T-cell (primary cell): ENCODE data around the gene PAQR8. TPM values are rescaled to one million over a fixed set of nuclear protein-coding genes. Genes with fewer than 3 reads are reported as not detected.

Experiments
- ATAC-seq, 4 experiments: fragments of 200-7000 bp in 3 of 4; fragments of 150-1000 bp in 1 of 4; cut with Tn5 transposase; replicated peaks in 1 of 4; 1 replicate in 3 of 4; 2 replicates in 1 of 4; pipeline ENCODE4 v1.10.0; 2021; ENCODE audit warnings: moderate library complexity in 3 of 4, mild to moderate bottlenecking in 2 of 4, moderate number of reproducible peaks in 1 of 4
- CTCF ChIA-PET, 2 donors: fragments of 300-600 bp; sonication (Branson Sonifier 250); formaldehyde crosslinking; loops; one replicate each; lab custom pipeline; 2022; ENCODE audit warnings: antibody characterized with exemption in 2 of 2; lab: Charles Lee
- POLR2A ChIA-PET, 2 donors: fragments of 300-600 bp; sonication (Branson Sonifier 250); formaldehyde crosslinking; loops; one replicate each; lab custom pipeline; 2022; ENCODE audit warnings: antibody characterized with exemption in 2 of 2; lab: Charles Lee
- DNase-seq, 35 experiments: peaks; one replicate each; pipeline versions ENCODE4 v3.0.0 to v3.0.0-alpha.2; 2013 to 2023
- H3K27ac ChIP-seq: one replicate; pipeline ENCODE4 v1.5.1; 2013; ENCODE audit warnings: low read length
- H3K27me3 ChIP-seq, 2 experiments: replicated peaks in 1 of 2; 1 replicate in 1 of 2; 2 replicates in 1 of 2; pipeline versions ENCODE4 v1.6.1 to v1.7.0; 2013; ENCODE audit warnings: low read length in 1 of 2, mixed read lengths in 1 of 2; ENCODE audit not compliant: control insufficient read depth in 2 of 2, insufficient read depth in 2 of 2; ENCODE audit errors: extremely low read depth in 1 of 2
- H3K36me3 ChIP-seq, 2 donors: 1 replicate in 1 of 2; 2 replicates in 1 of 2; pipeline versions ENCODE4 v1.6.1 to v1.7.0; 2013; ENCODE audit warnings: low read length in 1 of 2; ENCODE audit not compliant: control insufficient read depth in 2 of 2, insufficient read depth in 1 of 2; ENCODE audit errors: extremely low read depth in 1 of 2
- H3K4me1 ChIP-seq, 2 experiments: 1 replicate in 1 of 2; 2 replicates in 1 of 2; pipeline versions ENCODE4 v1.6.1 to v1.7.0; 2013; ENCODE audit warnings: low read length in 2 of 2, mixed read lengths in 1 of 2; ENCODE audit not compliant: insufficient read depth in 2 of 2, control insufficient read depth in 1 of 2; ENCODE audit errors: extremely low read depth in 1 of 2
- H3K4me3 ChIP-seq, 2 donors: 1 replicate in 1 of 2; 2 replicates in 1 of 2; pipeline versions ENCODE4 v1.5.1 to v1.7.0; 2013; ENCODE audit warnings: mild to moderate bottlenecking in 2 of 2, low read length in 1 of 2, moderate library complexity in 1 of 2; ENCODE audit not compliant: control insufficient read depth in 1 of 2; ENCODE audit errors: extremely low read depth in 1 of 2
- H3K9me3 ChIP-seq: 2 replicates; pipeline ENCODE4 v1.7.0; 2013
- H3K27ac Mint-ChIP-seq, 2 donors: one replicate each; pipeline ENCODE4 v1.8.0; 2020 to 2021; ENCODE audit warnings: mild to moderate bottlenecking in 2 of 2, mixed read lengths in 2 of 2
- H3K27me3 Mint-ChIP-seq, 2 donors: one replicate each; pipeline ENCODE4 v1.8.0; 2021 to 2022; ENCODE audit warnings: mixed read lengths in 2 of 2
- H3K36me3 Mint-ChIP-seq: one replicate; pipeline ENCODE4 v1.8.0; 2021; ENCODE audit warnings: mixed read lengths
- H3K4me1 Mint-ChIP-seq, 3 donors: one replicate each; pipeline ENCODE4 v1.8.0; 2020 to 2022; ENCODE audit warnings: mixed read lengths in 3 of 3, mild to moderate bottlenecking in 1 of 3
- H3K4me3 Mint-ChIP-seq, 3 donors: one replicate each; pipeline ENCODE4 v1.8.0; 2020 to 2022; ENCODE audit warnings: mild to moderate bottlenecking in 3 of 3, mixed read lengths in 3 of 3, moderate library complexity in 3 of 3
- H3K9me3 Mint-ChIP-seq, 3 donors: one replicate each; pipeline ENCODE4 v1.8.0; 2020 to 2022; ENCODE audit warnings: mixed read lengths in 3 of 3
- WGBS: methylation state at CpG from one replicate; pipeline ENCODE4 v1.1.5; 2013; ENCODE audit warnings: missing lambda C conversion rate; ENCODE audit not compliant: insufficient coverage; 5-methylcytosine and 5-hydroxymethylcytosine counted together
- total RNA-seq, 35 experiments: library from RNA in 6 of 35; stranded (reverse) in 6 of 35; fragments of 120-200 nt in 1 of 35; gene quantifications; one replicate each; pipeline versions ENCODE4 v1.2.1 to v1.2.4 and lab custom pipeline; 2013 to 2026

Gene PAQR8
- total RNA-seq (10 to 100 TPM; 12.0 to 35.2 (median 30.2) TPM), total RNA-seq (lab: John Stamatoyannopoulos, UW) (6.1 to 95.4 (median 18.3) reads per million in 29 experiments)
- total RNA-seq (2013) = 25.3 TPM

GRCh38 chr6:52361945-52362442, at the start of gene PAQR8:
PAQR8 (plus strand) TSS chr6:52362151; CDS start chr6:52403214, 41,063 bp downstream.
- Histone ChIP-seq H3K4me3 (peak within 1 kb of the TSS; percentile 93 to 98), H3K36me3 (peaks cover 0 to 8% of the 10 kb centered on the region in 2 donors), H3K9me3 (no peaks in the 10 kb centered on the region), H3K27ac (peak within 1 kb of the TSS; percentile 94), H3K4me1 (peaks cover 15 to 21% of the 10 kb centered on the region in 2 experiments), H3K27me3 (no peaks in the 10 kb centered on the region)
- peaks cover 42 to 49% (median 46%) of the 10 kb centered on the region in 3 donors for H3K4me1 Mint-ChIP-seq
- ChIA-PET CTCF (interaction anchor here (0.5 to 2.2 kb wide), 21 partner anchors 11 to 1366 kb away, joined by 3 to 28 read pairs (median 4); partner anchors contain the start of gene MCM3 (in 1 of the 2)), POLR2A (interaction anchor here (0.6 to 1.9 kb wide), 7 partner anchors 27 to 77 kb away, joined by 4 to 11 read pairs (median 6); partner anchors contain the start of gene MCM3 (in 1 of the 2))
- peaks cover 10% of the 10 kb centered on the region for H3K36me3 Mint-ChIP-seq
- DNase-seq = peak; percentile 60 to 91 (median 78)
- no peaks in the 10 kb centered on the region for H3K27me3 Mint-ChIP-seq
- under 1% methylated on average over 65 of the region's 69 CpGs for WGBS
- H3K4me3 Mint-ChIP-seq = peak within 1 kb of the TSS; percentile 94 to 97 (median 95)
- no peaks in the 10 kb centered on the region for H3K9me3 Mint-ChIP-seq
- peak; percentile 91 to 96 (median 93) for ATAC-seq
- H3K27ac Mint-ChIP-seq = peak within 1 kb of the TSS; percentile 94

- peaks cover 41 to 61% (median 58%) of the 10 kb centered on the region in 3 donors for H3K4me1 Mint-ChIP-seq
- H3K27me3 Mint-ChIP-seq = no peaks in the 10 kb centered on the region
- no peaks in the 10 kb centered on the region for H3K27me3 ChIP-seq
- H3K36me3 Mint-ChIP-seq = no peaks in the 10 kb centered on the region
- ChIA-PET CTCF (interaction anchor here in 1 of 2 donors (1.3 kb wide), 1 partner anchor 87 kb away, joined by 3 read pairs; no protein-coding TSS in a partner anchor), POLR2A (no interaction called here)
- no peaks in the 10 kb centered on the region for H3K9me3 ChIP-seq
- 100% methylated on average over 1 of the region's 2 CpGs for WGBS
- peaks cover 16 to 21% of the 10 kb centered on the region in 2 experiments for H3K4me1 ChIP-seq
- no peak overlapping the region for H3K4me3 Mint-ChIP-seq
- no peak overlapping the region for H3K4me3 ChIP-seq
- no peak overlapping the region for H3K27ac ChIP-seq
- ATAC-seq (no peak), DNase-seq (no peak)
- H3K36me3 ChIP-seq = no peaks in the 10 kb centered on the region
- H3K9me3 Mint-ChIP-seq = no peaks in the 10 kb centered on the region
- H3K27ac Mint-ChIP-seq = peak overlapping the region; percentile 17 to 62
These were observed 49.5 kb upstream of the PAQR8 start for GRCh38 chr6:52312461-52312860.

GRCh38 chr6:52314752-52315151, 47.2 kb upstream of the PAQR8 start:
- ChIA-PET CTCF (no interaction called here), POLR2A (no interaction called here)
- WGBS = 85% methylated on average over 1 of the region's 2 CpGs
- Histone ChIP-seq H3K36me3 (no peaks in the 10 kb centered on the region), H3K27ac (no peak overlapping the region), H3K4me3 (no peak overlapping the region), H3K27me3 (no peaks in the 10 kb centered on the region), H3K9me3 (no peaks in the 10 kb centered on the region), H3K4me1 (peaks cover 0 to under 1% of the 10 kb centered on the region in 2 experiments)
- DNase-seq (no peak), ATAC-seq (no peak)
- H3K9me3 Mint-ChIP-seq = no peaks in the 10 kb centered on the region
- no peaks in the 10 kb centered on the region for H3K36me3 Mint-ChIP-seq
- peaks cover 30 to 53% (median 45%) of the 10 kb centered on the region in 3 donors for H3K4me1 Mint-ChIP-seq
- H3K27ac Mint-ChIP-seq = no peak overlapping the region
- no peaks in the 10 kb centered on the region for H3K27me3 Mint-ChIP-seq
- no peak overlapping the region for H3K4me3 Mint-ChIP-seq

- H3K4me3 ChIP-seq = no peak overlapping the region
- no peaks in the 10 kb centered on the region for H3K27me3 ChIP-seq
- H3K36me3 Mint-ChIP-seq = no peaks in the 10 kb centered on the region
- H3K27me3 Mint-ChIP-seq = no peaks in the 10 kb centered on the region
- no peak overlapping the region for H3K27ac ChIP-seq
- ATAC-seq (no peak), DNase-seq (no peak)
- ChIA-PET CTCF (no interaction called here), POLR2A (no interaction called here)
- H3K36me3 ChIP-seq = no peaks in the 10 kb centered on the region
- H3K9me3 ChIP-seq = no peaks in the 10 kb centered on the region
- H3K4me1 ChIP-seq = no peaks in the 10 kb centered on the region
- H3K4me3 Mint-ChIP-seq = no peak overlapping the region
- peaks cover 18 to 42% (median 24%) of the 10 kb centered on the region in 3 donors for H3K4me1 Mint-ChIP-seq
- peak overlapping the region in 1 of 2 donors; percentile 44 for H3K27ac Mint-ChIP-seq
- no peaks in the 10 kb centered on the region for H3K9me3 Mint-ChIP-seq
- 100% methylated on average over 1 of the region's 1 CpG for WGBS
These were observed 44.7 kb upstream of the PAQR8 start for GRCh38 chr6:52317211-52317610.

GRCh38 chr6:52317841-52318581, 43.9 kb upstream of the PAQR8 start:
- H3K9me3 Mint-ChIP-seq = no peaks in the 10 kb centered on the region
- H3K4me3 Mint-ChIP-seq = no peak overlapping the region
- Histone ChIP-seq H3K27ac (no peak overlapping the region), H3K4me1 (no peaks in the 10 kb centered on the region), H3K9me3 (no peaks in the 10 kb centered on the region), H3K4me3 (no peak overlapping the region), H3K27me3 (no peaks in the 10 kb centered on the region), H3K36me3 (no peaks in the 10 kb centered on the region)
- H3K27me3 Mint-ChIP-seq = no peaks in the 10 kb centered on the region
- no peaks in the 10 kb centered on the region for H3K36me3 Mint-ChIP-seq
- no peak for ATAC-seq
- WGBS = 53% methylated on average over 3 of the region's 4 CpGs
- peaks cover 15 to 42% (median 24%) of the 10 kb centered on the region in 3 donors for H3K4me1 Mint-ChIP-seq
- no peak for DNase-seq
- ChIA-PET POLR2A (no interaction called here), CTCF (no interaction called here)
- peak overlapping the region; percentile 44 to 67 for H3K27ac Mint-ChIP-seq

GRCh38 chr6:52324189-52324588, 37.8 kb upstream of the PAQR8 start:
- Mint-ChIP-seq H3K4me1 (peaks cover 5 to 25% (median 21%) of the 10 kb centered on the region in 3 donors), H3K4me3 (no peak overlapping the region), H3K9me3 (no peaks in the 10 kb centered on the region), H3K27ac (no peak overlapping the region), H3K27me3 (no peaks in the 10 kb centered on the region), H3K36me3 (no peaks in the 10 kb centered on the region)
- ChIA-PET POLR2A (no interaction called here), CTCF (interaction anchor here in 1 of 2 donors (0.6 kb wide), 1 partner anchor 54 kb away, joined by 3 read pairs; no protein-coding TSS in a partner anchor)
- Histone ChIP-seq H3K4me1 (peaks cover 2% of the 10 kb centered on the region in 2 experiments), H3K27me3 (no peaks in the 10 kb centered on the region), H3K27ac (no peak overlapping the region), H3K36me3 (no peaks in the 10 kb centered on the region), H3K9me3 (no peaks in the 10 kb centered on the region), H3K4me3 (no peak overlapping the region)
- DNase-seq (no peak), ATAC-seq (no peak)
- 95% methylated on average over 4 of the region's 6 CpGs for WGBS
